GM19395 (cell line): ENCODE measurements around the gene TCHP.

ENCODE experiments used
- ATAC-seq: cut with Tn5 transposase; IDR thresholded peaks from one replicate; pipeline ENCODE4 v1.9.1; 2021; ENCODE audit warnings: mild to moderate bottlenecking, moderate library complexity; ENCODE audit not compliant: unreplicated experiment

Gene TCHP

DNA sequence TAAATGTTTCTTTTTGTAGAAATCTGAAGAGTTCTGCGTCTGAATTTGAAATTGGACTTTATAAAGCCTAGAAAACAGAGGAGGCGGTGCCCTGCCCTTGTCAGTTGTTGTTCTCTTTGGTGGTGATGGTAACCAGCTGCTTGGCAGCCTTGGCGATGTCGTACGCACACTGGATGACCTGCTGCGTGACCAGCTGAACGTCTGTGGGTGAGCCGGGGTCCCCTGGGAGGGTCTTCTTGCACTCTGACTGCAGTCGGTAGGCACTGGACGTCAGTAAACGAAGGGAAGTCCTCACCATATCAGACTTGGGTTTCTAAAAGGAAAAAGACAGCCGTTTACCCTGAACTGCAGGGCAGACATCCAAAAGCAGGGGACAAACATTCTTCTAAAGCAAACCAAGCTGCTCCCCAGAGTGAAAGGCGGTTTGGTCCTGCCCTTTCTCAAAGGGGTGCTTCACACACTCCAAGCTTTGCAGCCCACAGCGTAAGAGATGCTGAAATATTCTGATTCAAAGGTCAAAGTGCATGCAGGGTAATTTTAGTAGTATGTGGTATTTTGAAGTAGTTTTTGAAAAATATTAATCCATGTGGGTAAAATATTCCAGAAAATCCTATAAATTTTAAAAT is 32.9 kb downstream of the TCHP start:
- ATAC-seq: no peak

DNA sequence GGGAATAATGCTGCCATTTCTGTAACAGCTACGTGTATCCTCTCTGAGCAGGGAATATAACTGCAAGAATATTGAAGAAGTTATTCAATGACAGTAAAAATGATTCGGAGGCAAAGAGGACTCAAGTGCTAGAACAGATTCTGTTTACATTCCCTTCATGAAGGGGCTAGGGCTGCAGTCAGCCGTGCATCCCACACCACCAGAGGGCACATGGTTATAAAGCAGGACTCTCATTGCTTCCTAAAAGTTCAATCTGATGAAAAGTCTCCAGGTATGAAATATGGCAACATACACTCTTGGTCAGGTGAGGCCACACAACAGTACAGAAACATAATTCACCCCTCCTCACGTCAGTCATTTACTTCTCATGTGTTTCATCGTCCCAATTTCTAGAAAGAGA is 34.0 kb downstream of the TCHP start:
- no peak for ATAC-seq

DNA sequence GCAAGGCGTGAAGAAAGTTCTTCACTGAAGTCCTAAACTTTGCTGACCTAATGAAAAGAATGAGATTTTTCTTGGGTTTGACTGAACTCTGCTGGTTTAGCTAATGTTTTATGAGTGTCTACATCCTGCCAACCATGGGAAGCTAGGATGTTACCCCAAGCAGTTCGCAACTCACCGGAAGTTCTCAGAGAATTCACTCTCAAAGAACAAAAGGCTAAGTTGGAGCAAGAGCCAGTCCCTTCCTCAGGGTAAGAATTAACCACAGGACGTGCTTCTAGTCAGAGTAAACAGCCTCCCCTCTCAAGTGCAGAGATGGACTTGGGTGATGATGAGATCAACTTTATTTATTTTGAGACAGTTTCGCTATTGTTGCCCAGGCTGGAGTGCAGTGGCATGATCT is 37.3 kb downstream of the TCHP start:
- ATAC-seq: no peak

DNA sequence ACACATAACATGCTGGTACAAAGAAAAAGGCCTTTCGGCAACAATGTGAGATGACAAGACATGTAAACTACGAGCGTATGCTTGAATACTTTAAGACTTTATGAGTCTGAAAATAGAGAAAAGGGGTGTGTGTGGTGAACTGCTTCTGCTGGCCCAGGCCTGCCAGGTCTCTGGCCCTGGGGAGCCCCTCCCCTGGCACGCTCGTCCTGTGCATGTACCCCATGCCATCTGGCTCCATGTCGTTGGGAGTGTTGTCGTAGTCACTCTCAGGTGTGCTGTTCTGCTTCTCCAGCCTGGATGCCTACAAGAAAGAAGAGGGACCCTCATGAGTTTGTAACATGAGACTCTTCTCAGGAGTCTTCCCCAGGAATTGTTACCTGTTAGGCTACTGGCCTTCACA is 38.9 kb downstream of the TCHP start:
- no peak for ATAC-seq

DNA sequence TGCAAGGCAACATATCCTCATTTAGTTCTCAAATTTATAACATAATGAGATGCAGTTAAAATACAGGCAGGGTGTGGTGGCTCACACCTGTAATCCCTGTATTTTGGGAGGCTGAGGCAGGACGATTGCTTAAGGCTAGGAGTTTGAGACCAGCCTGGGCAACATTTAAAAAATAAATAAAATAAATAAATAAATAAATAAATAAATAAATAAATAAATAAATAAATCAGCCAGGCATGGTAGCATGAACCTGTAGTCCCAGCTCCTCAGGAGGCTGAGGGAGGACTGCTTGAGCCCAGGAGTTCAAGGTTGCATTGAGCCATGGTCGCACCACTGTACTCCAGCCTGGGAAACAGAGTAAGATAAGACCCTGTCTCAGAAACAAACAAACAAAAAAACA is 39.4 kb downstream of the TCHP start:
- ATAC-seq: no peak

DNA sequence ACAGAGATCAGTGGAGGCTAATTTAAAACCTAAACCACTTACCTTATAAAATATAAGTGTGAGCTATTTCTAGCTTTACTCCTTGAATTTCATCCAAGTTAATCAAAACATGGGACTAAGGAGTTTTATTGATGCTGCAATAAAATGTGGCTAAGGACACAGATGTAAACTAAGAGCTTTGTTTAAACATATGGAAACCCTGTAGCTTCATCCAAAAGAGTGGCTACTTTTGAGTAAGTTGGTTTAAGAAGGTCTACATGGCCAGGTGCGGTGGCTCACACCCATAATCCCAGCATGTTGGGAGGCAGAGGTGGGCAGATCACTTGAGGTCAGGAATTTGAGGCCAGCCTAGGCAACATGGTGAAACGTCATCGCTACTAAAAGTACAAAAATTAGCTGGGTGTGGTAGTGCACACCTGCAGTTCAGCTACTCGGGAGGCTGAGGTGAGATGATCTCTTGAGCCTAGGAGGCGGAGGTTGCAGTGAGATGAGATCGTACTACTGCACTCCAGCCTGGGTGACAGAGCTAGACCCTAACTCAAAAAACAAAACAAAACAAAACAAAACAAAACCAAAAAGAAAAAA is 40.4 kb downstream of the TCHP start:
- ATAC-seq: no peak

DNA sequence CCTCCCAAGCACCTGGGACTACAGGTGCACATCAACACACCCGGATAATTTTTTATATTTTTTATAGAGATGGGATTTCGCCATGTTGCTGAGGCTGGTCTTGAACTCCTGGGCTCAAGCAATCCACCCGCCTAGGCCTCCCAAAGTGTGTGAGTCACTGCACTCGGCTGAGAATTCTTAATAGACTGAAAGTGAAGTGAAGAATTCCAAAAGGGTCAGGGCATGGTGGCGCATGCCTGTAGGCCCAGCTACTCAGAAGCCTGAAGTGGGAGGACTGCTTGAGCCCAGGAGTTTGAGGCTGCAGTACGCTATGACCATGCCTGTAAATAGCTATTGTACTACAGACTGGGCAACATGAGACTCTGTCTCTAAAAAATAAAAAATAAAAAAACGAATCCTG is 43.7 kb downstream of the TCHP start:
- ATAC-seq: no peak

DNA sequence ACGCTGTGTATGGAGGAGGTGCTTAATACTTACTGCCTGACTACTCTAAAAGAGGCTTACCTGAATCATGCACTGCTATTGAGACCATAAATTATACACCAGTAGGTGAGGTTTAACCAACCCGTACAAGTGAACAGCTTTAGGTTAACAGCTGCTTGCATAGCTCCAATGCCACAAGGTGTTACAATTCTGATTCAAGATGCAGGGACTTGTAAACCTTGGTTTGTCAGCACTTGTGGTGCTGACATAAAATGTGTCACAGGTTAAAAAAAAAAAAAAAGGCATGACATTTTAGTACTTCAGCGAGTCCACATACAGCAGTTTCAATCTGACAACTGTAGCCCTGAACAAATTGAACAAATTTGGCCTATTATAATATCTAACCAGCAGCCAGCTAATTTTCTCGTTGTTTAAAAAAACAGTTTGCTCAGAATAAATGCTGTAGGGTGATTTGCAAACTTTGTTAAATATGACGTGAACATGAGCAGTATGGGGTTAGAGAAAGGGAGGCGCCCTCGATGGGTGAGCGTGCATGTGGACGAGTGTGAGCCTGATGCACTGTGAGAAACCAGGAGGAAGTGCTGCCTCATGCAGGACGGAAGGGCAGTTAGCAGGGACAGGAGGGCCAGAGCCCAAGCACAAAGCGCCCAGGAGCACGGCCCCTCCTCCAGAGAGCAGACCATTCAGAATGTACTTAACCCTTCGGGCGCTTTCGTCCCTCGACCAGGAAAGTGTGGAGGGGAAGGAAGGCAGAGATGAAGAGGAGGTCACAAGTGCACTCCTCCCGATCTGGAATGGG is 44.7 kb downstream of the TCHP start:
- ATAC-seq: no peak

DNA sequence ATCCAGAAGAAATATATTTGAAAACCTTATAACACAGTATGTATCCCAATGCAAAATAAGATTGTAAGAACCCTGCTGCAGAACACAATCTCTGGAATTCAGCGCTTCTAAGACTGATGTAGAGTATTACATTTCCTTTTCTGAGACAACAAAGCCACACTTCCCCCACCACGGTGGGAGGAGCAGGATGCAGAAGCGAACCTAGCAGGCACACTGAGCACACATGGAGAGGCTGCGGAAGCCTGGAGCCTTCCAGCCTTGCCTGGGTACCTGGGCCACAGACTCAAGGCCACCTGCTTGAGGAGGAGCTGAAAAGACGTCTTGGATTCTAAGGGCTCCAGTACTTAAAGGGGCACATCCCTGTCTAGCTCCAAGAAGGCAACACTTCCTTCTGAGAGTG is 46.4 kb downstream of the TCHP start:
- no peak for ATAC-seq

DNA sequence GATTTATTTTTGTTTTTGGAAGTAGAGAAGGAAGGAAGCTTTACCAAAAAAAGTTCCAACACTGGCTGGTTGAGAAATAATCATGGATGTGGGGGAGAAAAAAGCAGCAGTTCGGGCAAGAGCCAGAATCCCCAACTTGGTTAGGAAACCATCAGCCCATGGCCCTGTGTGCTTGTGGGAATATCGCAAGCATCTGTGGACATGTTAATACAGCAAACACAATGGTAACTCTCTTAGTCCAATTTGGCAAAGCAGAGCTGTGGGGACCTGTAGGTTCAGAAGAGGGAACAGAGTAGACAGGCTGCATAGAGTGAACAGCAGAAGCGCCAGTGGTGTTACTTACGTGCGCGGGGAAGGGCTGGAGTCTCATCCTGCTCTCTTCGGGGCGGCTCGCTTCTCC is 46.8 kb downstream of the TCHP start:
- no peak for ATAC-seq

DNA sequence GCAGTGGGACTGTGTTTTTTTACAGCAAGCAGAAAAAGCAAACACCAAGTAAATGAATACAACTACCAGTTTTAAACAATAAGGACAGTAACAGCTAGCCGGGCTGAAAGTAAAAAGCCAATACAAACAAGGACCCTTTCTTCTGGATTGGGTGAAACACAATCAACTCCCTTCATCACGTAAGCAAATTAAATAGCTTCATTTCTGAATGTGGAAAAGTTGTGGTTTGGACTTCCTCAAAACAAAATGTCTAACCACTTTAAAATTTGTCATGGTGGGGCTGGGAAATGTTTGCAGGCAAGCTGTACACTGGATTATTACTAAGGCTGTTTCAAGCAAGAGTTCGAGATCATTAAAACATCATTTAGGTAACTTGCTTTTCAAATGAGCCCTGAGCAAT is 47.4 kb downstream of the TCHP start:
- no peak for ATAC-seq

DNA sequence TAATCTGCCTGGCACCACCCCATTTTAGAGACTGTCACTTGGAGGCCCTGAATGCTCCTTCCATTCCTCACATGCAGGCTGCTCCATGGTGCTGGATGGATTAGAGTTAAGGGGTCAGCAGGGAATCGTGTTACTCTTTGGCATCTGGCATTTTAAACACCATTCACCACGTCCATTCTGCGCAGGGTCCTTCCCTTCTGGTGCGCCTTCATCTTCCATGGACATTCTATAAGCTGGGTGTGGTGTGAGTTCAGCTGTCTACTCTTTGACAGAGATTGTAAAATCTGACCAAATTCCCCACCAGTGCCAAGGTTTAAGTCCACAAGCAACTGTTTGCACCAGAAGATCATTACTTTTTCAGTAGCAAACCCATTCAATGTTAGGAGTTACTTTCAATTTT is 48.3 kb downstream of the TCHP start:
- ATAC-seq: no peak

DNA sequence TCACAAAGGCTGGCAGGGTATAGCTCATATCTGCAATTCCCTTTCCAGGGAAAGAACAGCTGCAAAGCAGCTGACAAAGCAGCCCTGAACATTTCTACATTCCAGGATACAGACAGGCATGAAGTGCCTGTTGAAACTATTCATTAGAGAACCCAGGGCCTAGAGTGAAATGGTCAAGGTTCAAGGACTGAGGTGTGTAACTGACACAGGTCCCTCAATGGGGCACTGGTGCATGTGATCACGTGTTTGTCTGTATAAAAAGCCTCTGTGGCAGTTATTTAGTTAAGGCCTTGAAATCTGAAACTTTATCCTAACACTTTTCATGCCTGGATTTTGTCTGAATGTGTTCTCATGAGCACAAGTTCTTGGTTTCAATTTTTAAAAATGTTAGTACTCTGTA is 49.0 kb downstream of the TCHP start:
- ATAC-seq: no peak

DNA sequence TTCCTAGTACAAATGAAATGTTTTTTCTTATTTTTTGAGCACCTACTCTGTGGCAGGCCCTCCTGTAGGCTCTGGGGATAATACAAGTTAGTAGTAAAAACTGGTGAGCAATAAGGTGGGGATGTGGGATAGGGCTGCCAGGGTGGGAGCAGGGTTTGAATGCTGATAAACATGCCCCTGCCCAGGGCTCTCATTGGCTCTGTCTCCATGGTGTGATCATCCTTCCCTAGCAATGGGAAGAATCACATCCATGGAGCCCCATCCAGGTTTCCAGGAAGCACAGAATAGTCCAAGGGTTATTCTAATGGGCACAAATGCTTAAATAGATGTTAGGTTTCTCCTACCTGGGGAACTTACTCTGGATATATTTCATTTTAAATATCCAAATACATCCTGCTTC is 50.6 kb downstream of the TCHP start:
- no peak for ATAC-seq

DNA sequence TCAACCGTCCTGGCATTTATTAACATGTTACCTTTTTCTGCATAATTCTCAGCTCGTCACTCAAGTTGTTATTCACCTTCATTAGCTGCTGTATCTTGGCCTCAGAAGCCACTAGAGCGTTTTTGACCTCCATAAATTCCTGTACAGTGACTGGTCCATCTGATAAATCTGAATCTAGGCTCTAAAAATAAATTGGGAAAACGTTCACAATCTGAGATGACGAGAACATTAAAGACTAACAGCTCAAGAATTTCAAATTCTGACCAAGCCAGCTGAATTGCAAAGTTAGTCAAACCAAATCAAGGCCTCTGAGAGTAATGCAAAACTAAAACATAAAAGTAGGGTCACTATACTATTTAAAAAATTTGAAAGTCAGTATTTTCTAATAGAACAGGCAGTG is 51.1 kb downstream of the TCHP start:
- ATAC-seq: no peak

DNA sequence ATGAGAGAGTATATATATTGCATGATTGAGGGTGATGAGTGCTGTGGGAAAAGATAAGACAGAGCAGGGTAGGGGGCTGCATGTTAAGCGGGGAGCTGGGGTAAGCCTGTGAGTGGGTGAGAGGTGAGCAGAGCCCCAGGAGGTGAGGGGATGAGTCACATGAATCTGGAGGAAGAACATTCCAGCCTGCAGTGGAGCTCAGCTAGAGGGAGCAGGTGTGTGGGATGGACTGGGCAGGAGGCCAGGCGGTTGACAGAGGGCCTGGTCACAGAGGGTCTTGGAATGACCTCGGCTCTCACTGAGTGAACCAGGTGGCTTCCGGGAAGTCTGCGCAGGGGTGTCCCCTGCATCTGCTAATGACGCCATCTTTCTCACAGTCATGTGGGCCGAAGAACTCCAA is 51.7 kb downstream of the TCHP start:
- ATAC-seq: no peak

DNA sequence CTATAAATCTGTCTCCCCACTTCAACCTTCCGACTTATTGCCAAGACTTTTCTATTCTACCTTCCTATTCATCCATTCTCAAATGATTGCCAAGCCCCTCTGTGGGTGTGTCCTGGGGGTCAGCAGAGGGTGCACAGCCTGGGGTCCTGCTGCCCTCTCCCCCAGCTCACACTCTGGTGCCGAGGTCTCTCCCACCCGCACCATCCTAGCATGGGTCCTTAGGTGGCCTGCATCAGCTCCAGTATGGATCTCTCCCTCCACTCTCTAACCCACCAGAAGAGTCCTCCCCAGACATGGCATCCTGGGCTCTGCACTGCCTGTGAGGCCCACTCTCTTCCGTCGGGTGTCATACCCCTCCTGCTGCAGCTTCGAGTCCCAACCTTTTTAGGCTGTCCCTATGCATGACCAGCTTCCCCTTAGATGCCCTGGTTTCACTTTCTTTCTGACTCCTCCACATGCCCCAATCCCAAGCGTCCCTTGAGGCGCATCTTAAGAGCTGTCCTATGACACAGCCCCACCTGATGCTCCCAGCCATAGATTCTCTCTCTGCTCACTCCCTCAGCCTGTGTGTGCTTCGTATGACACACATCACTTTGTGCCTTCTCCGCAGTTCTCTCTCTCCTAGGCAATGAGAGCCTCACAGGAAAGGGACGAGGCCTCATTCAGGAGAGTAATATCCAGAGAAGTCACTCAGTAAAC is 52.2 kb downstream of the TCHP start:
- no peak for ATAC-seq

DNA sequence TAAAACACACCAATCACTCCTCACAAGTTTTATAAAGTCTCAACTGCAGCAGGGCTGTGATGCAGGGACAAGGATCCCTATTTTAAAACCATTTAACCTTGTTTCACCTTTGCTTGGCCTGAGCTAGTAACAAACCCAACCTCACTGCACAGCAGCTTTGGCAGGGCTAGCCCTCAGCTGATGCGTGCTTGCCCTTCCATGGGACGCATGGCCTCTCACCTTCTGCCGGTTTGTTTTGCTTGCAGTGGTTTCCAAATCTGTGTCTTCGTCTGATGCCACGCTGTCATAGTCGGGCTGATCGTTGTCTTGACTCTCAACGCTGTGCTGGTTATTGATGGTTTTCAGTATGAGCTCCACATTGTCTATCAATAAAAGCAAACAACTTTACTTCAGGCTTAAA is 52.8 kb downstream of the TCHP start:
- no peak for ATAC-seq

DNA sequence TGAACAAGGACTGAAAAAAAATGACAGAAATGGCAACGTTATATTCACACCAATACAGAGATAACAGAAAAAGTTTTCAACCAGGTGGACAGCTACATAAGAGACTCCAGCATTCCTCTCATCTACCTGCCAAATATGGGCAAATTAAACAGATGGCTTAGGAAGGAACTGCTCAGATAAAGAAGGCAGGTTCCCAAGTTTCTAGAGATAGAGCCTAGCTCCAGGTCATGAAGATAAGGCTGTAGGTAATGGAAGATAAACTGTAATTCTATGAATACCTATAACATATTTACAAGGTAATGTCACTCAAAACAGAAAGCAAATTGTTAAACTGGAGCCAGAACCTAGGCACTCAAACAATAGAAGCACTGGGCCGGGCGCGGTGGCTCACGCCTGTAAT is 53.6 kb downstream of the TCHP start:
- no peak for ATAC-seq

DNA sequence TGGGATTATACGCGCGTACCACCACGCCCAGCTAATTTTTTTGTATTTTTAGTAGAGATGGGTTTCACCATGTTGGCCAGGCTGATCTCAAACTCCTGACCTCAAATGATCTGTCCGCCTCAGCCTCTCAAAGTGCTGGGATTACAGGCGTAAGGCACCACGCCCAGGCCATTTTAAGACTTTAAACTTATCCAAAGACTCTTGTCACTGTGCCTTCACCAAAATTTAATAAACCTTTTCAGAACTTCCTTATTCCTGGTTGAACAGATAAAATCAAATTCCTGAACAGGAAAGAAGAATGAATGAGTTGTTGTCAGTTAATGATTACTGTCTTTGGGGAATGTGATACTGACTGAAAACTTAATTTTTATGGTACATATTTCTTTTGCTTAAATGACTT is 58.3 kb downstream of the TCHP start:
- ATAC-seq: no peak

DNA sequence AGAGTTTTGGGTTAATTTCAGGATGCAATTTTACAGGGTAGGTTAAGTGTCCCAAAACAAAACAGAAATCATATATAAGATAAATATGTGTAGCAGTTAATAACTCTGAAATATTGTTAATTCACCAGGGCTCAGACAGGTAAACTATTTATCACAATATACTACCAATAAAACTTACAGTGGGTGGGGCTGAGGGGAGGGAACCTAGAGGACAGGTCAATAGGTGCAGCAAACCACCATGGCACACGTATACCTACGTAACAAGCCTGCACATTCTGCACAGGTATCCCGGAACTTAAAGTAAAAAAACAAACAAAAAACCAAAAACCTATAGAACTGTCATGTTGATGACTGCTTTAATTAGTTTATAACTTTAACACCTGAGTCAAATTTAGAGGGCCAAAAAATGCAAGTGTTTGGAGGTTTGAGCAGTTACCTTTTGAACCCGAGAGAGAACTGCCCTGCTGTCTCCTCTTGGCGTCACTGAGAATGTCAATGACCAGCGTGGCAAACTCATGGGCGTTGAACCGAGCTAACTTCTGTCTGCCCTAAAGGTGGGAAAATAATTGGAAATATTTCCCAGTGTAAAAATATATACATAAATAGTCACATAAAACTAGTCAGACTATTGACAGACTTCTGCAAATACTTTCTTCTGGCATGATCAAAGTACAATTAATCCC is 59.5 kb downstream of the TCHP start:
- ATAC-seq: no peak
